H1 (cell line): ENCODE measurements around the gene CA10. TPM values are rescaled to one million over a fixed set of nuclear protein-coding genes. Genes with fewer than 3 reads are reported as not detected.

Experiments
- CTCF ChIA-PET: fragments of 300-600 bp; sonication (Branson Sonifier 250); formaldehyde crosslinking; loops from one replicate; lab custom pipeline; 2021; ENCODE audit not compliant: partially characterized antibody; lab: Charles Lee
- POLR2A ChIA-PET: fragments of 300-600 bp; sonication (Branson Sonifier 250); formaldehyde crosslinking; loops from one replicate; lab custom pipeline; 2021; ENCODE audit warnings: inconsistent platforms; ENCODE audit not compliant: partially characterized antibody; lab: Charles Lee
- DNase-seq, 2 experiments: peaks; one replicate each; pipeline versions ENCODE4 v3.0.0 to v3.0.0-alpha.2; 2010 to 2022; ENCODE audit warnings: low spot score in 2 of 2, low read depth in 1 of 2, mixed read lengths in 1 of 2
- FAIRE-seq: peaks from 2 replicates; lab custom pipeline; 2011; peaks lifted over from hg19 to GRCh38; lab: Jason Lieb, UNC
- H2AFZ ChIP-seq: 2 replicates; pipeline ENCODE4 v1.8.1; 2012; ENCODE audit warnings: low read length, inconsistent platforms
- H2AK5ac ChIP-seq: 2 replicates; pipeline ENCODE4 v1.6.1; 2013; ENCODE audit warnings: low read depth, low read length
- H2BK120ac ChIP-seq: replicated peaks from 2 replicates; pipeline ENCODE3; 2013; ENCODE audit warnings: low read depth, low read length, inconsistent platforms
- H2BK12ac ChIP-seq: 2 replicates; pipeline ENCODE4 v1.6.1; 2013; ENCODE audit warnings: low read depth, low read length
- H2BK15ac ChIP-seq: 2 replicates; pipeline ENCODE4 v1.6.1; 2013; ENCODE audit warnings: low read length
- H2BK20ac ChIP-seq: 2 replicates; pipeline ENCODE4 v1.6.1; 2013; ENCODE audit warnings: low read length
- H2BK5ac ChIP-seq: 2 replicates; pipeline ENCODE4 v1.6.1; 2013; ENCODE audit warnings: low read depth, low read length
- H3K14ac ChIP-seq: 2 replicates; pipeline ENCODE4 v1.6.1; 2013; ENCODE audit warnings: inconsistent platforms; ENCODE audit not compliant: insufficient read length
- H3K18ac ChIP-seq: 2 replicates; pipeline ENCODE4 v1.6.1; 2013; ENCODE audit warnings: low read length; ENCODE audit errors: extremely low read depth
- H3K23ac ChIP-seq: 2 replicates; pipeline ENCODE4 v1.6.1; 2013; ENCODE audit warnings: inconsistent platforms; ENCODE audit not compliant: insufficient read length
- H3K23me2 ChIP-seq: 2 replicates; pipeline ENCODE4 v1.6.1; 2013; ENCODE audit warnings: low read depth, low read length
- H3K27ac ChIP-seq: 2 replicates; pipeline ENCODE4 v1.6.1; 2011; ENCODE audit warnings: low read depth, low read length, inconsistent platforms
- H3K27me3 ChIP-seq, 4 experiments: replicated peaks in 1 of 4; 1 replicate in 1 of 4; 2 replicates in 3 of 4; pipeline versions ENCODE4 v1.6.1 to v1.8.1; 2011 to 2013; ENCODE audit warnings: low read length in 3 of 4, mild to moderate bottlenecking in 3 of 4, inconsistent platforms in 2 of 4, mixed read lengths in 2 of 4, moderate library complexity in 1 of 4; ENCODE audit not compliant: control insufficient read depth in 3 of 4, insufficient read depth in 3 of 4; ENCODE audit errors: extremely low read depth in 1 of 4
- H3K36me3 ChIP-seq, 4 experiments: 2 replicates each; pipeline versions ENCODE4 v1.6.1 to v1.8.1; 2011 to 2013; ENCODE audit warnings: mild to moderate bottlenecking in 4 of 4, low read length in 3 of 4, moderate library complexity in 2 of 4, control low read depth in 1 of 4, inconsistent platforms in 1 of 4; ENCODE audit not compliant: insufficient read depth in 4 of 4, control insufficient read depth in 2 of 4
- H3K4ac ChIP-seq: replicated peaks from 2 replicates; pipeline ENCODE3; 2013; ENCODE audit warnings: low read length, low read depth, mixed read lengths, inconsistent platforms; ENCODE audit not compliant: insufficient read length
- H3K4me1 ChIP-seq, 4 experiments: replicated peaks in 1 of 4; 1 replicate in 1 of 4; 2 replicates in 3 of 4; pipeline versions ENCODE4 v1.6.1 to v1.8.1; 2011 to 2013; ENCODE audit warnings: low read length in 3 of 4, inconsistent platforms in 2 of 4, mixed read lengths in 1 of 4; ENCODE audit not compliant: insufficient read depth in 4 of 4, control insufficient read depth in 3 of 4
- H3K4me2 ChIP-seq, 2 experiments: 2 replicates each; pipeline versions ENCODE4 v1.6.1 to v1.8.1; 2011 to 2013; ENCODE audit warnings: low read depth in 2 of 2, low read length in 2 of 2, control low read depth in 1 of 2, inconsistent platforms in 1 of 2, mild to moderate bottlenecking in 1 of 2; ENCODE audit not compliant: insufficient read depth in 1 of 2
- H3K4me3 ChIP-seq, 4 experiments: fragments of 200-600, 300-600 bp in 1 of 4; sonication (generic), shearing (Covaris generic), sonication (Bioruptor Twin) in 1 of 4; 2 replicates each; pipeline versions ENCODE4 v1.5.1 to v1.8.1; 2011 to 2016; ENCODE audit warnings: low read length in 4 of 4, low read depth in 3 of 4, control low read depth in 2 of 4, inconsistent platforms in 2 of 4, mild to moderate bottlenecking in 2 of 4, mixed read lengths in 1 of 4, moderate library complexity in 1 of 4; ENCODE audit not compliant: insufficient read depth in 2 of 4; ENCODE audit errors: extremely low read depth in 1 of 4
- H3K56ac ChIP-seq: replicated peaks from 2 replicates; pipeline ENCODE3; 2013; ENCODE audit warnings: low read depth, mild to moderate bottlenecking, mixed read lengths, low read length, inconsistent platforms; ENCODE audit not compliant: insufficient read length
- H3K79me1 ChIP-seq: 2 replicates; pipeline ENCODE4 v1.6.1; 2013; ENCODE audit warnings: low read depth, low read length, control low read depth
- H3K79me2 ChIP-seq, 2 experiments: 2 replicates each; pipeline versions ENCODE4 v1.6.1 to v1.8.1; 2012 to 2013; ENCODE audit warnings: low read length in 2 of 2, mild to moderate bottlenecking in 2 of 2, inconsistent platforms in 1 of 2; ENCODE audit not compliant: insufficient read depth in 2 of 2, control insufficient read depth in 1 of 2
- H3K9ac ChIP-seq, 4 experiments: replicated peaks in 1 of 4; 1 replicate in 1 of 4; 2 replicates in 3 of 4; pipeline versions ENCODE4 v1.6.1 to v1.8.1; 2011 to 2013; ENCODE audit warnings: low read depth in 3 of 4, low read length in 3 of 4, control low read depth in 2 of 4, mild to moderate bottlenecking in 2 of 4, moderate library complexity in 2 of 4, inconsistent platforms in 1 of 4; ENCODE audit errors: extremely low read depth in 1 of 4
- H3K9me3 ChIP-seq, 2 experiments: 2 replicates each; pipeline versions ENCODE4 v1.6.1 to v1.8.1; 2012 to 2013; ENCODE audit warnings: mild to moderate bottlenecking in 2 of 2, moderate library complexity in 2 of 2, control low read depth in 1 of 2, inconsistent platforms in 1 of 2, low read depth in 1 of 2, low read length in 1 of 2, mixed read lengths in 1 of 2; ENCODE audit not compliant: insufficient read depth in 2 of 2
- H4K20me1 ChIP-seq, 2 experiments: replicated peaks in 1 of 2; 2 replicates each; pipeline versions ENCODE3 to v1.8.1; 2011 to 2013; ENCODE audit warnings: inconsistent platforms in 2 of 2, low read length in 2 of 2, mild to moderate bottlenecking in 1 of 2; ENCODE audit not compliant: insufficient read depth in 2 of 2, control insufficient read depth in 1 of 2
- H4K5ac ChIP-seq: 2 replicates; pipeline ENCODE4 v1.6.1; 2013; ENCODE audit warnings: low read length, low read depth, mixed read lengths, inconsistent platforms; ENCODE audit not compliant: insufficient read length
- H4K8ac ChIP-seq: 2 replicates; pipeline ENCODE4 v1.8.0; 2013; ENCODE audit warnings: mild to moderate bottlenecking, moderate library complexity, low read length, inconsistent platforms; ENCODE audit not compliant: insufficient read depth; ENCODE audit errors: extremely low read depth
- H4K91ac ChIP-seq: replicated peaks from 2 replicates; pipeline ENCODE3; 2013; ENCODE audit warnings: low read length, mixed read lengths, inconsistent platforms; ENCODE audit not compliant: insufficient read length
- BACH1 ChIP-seq: IDR thresholded peaks from 2 replicates; pipeline ENCODE4 v1.6.1; 2012; ENCODE audit warnings: low read length, improper control_type of control experiment
- CHD1 ChIP-seq: IDR thresholded peaks from 2 replicates; pipeline ENCODE4 v1.6.1; 2012; ENCODE audit warnings: low read depth, low read length, improper control_type of control experiment
- CTCF ChIP-seq, 3 experiments: IDR thresholded peaks; 1 replicate in 2 of 3; 2 replicates in 1 of 3; pipeline versions ENCODE4 v1.5.1 to v1.6.1; 2011; ENCODE audit warnings: low read length in 3 of 3, mild to moderate bottlenecking in 3 of 3, inconsistent platforms in 2 of 3, low read depth in 1 of 3, moderate library complexity in 1 of 3; ENCODE audit not compliant: insufficient read depth in 1 of 3; ENCODE audit errors: control extremely low read depth in 1 of 3
- E2F6 ChIP-seq: IDR thresholded peaks from 2 replicates; pipeline ENCODE4 v1.6.1; 2012; ENCODE audit warnings: inconsistent platforms
- HDAC6 ChIP-seq: IDR thresholded peaks from one replicate; pipeline ENCODE4 v1.7.1; 2012; ENCODE audit warnings: low read depth, mild to moderate bottlenecking, inconsistent platforms, low read length, moderate library complexity
- JUND ChIP-seq: IDR thresholded peaks from 2 replicates; pipeline ENCODE4 v1.6.1; 2011; ENCODE audit warnings: mild to moderate bottlenecking, improper control_type of control experiment, low read length
- RAD21 ChIP-seq, 2 experiments: IDR thresholded peaks in 1 of 2; conservative IDR thresholded peaks in 1 of 2; 2 replicates each; pipeline ENCODE4 v1.6.1; 2011; ENCODE audit warnings: low read depth in 2 of 2, low read length in 2 of 2, improper control_type of control experiment in 1 of 2, inconsistent platforms in 1 of 2, mild to moderate bottlenecking in 1 of 2, moderate library complexity in 1 of 2
- SIRT6 ChIP-seq: IDR thresholded peaks from one replicate; pipeline ENCODE4 v1.7.1; 2012; ENCODE audit warnings: low read length, inconsistent platforms
- TCF12 ChIP-seq: IDR thresholded peaks from 2 replicates; pipeline ENCODE4 v1.6.1; 2011; ENCODE audit warnings: low read depth, mild to moderate bottlenecking, low read length
- WGBS, 2 experiments: shearing (Covaris generic) in 1 of 2; methylation state at CpG; one replicate each; pipeline versions ENCODE4 v1.1.6 to v1.1.7; 2013 to 2015; ENCODE audit warnings: low lambda C conversion rate in 2 of 2, mixed read lengths in 2 of 2, inconsistent platforms in 1 of 2, low coverage in 1 of 2, missing lambda C conversion rate in 1 of 2; ENCODE audit not compliant: insufficient replicate concordance in 2 of 2, insufficient coverage in 1 of 2, insufficient read length in 1 of 2; ENCODE audit errors: extremely low coverage in 1 of 2, missing lambda C conversion rate in 1 of 2; 5-methylcytosine and 5-hydroxymethylcytosine counted together
- polyA plus RNA-seq, 7 experiments: library from polyadenylated mRNA; depleted of rRNA in 3 of 7; stranded (reverse) in 5 of 7; unstranded in 2 of 7; fragments of >200 nt in 5 of 7; fragments of 200-250 nt in 2 of 7; gene quantifications; 1 replicate in 5 of 7; 2 replicates in 1 of 7; 4 replicates in 1 of 7; pipeline versions ENCODE4 v1.2.1 to v1.2.3, GENCODE V29; 2011 to 2013; ENCODE audit warnings: missing spikeins in 2 of 7, mixed read lengths in 2 of 7
- total RNA-seq: library from RNA; stranded (reverse); fragmentation: NEBNext Ultra II Directional; extraction: Animal tissue kit (Norgen Biotek cat#: 25700); gene quantifications from 2 replicates; pipeline ENCODE4 v1.2.1, GENCODE V29; 2021

The CA10 gene
- total and polyA plus RNA-seq, 2 of the 8 experiments (the other 6 are each of a cell fraction or from before 2014, with no cell fraction given) = 0.60 to 0.63 TPM

GRCh38 chr17:51674579-51675255, 483.8 kb downstream of the CA10 start:
- Histone ChIP-seq H2BK20ac (no peak overlapping the region), H4K5ac (no peak overlapping the region), H2AK5ac (no peak overlapping the region), H3K23me2 (no peaks in the 10 kb centered on the region), H3K4ac (no peak overlapping the region), H3K4me1 (no peaks in the 10 kb centered on the region), H2BK5ac (no peak overlapping the region), H3K14ac (no peak overlapping the region), H4K20me1 (no peaks in the 10 kb centered on the region), H3K79me2 (no peaks in the 10 kb centered on the region), H2BK120ac (no peak overlapping the region), H3K4me3 (no peak overlapping the region), H3K56ac (no peak overlapping the region), H3K23ac (no peak overlapping the region), H3K9ac (no peak overlapping the region), H3K9me3 (0 out of 4 replicates have a peak, but pooled peaks cover 0 to 4% of the 10 kb centered on the region in 2 experiments), H2BK15ac (no peak overlapping the region), H3K27ac (no peak overlapping the region), H3K4me2 (no peak overlapping the region), H4K91ac (no peak overlapping the region), H3K18ac (no peak overlapping the region), H3K27me3 (no peaks in the 10 kb centered on the region), H3K36me3 (no peaks in the 10 kb centered on the region), H2AFZ (no peak overlapping the region), H2BK12ac (no peak overlapping the region), H3K79me1 (no peaks in the 10 kb centered on the region), H4K8ac (no peak overlapping the region)
- ChIA-PET POLR2A (no interaction called here), CTCF (no interaction called here)
- WGBS, 2 experiments = 90% methylated on average over 12 of the region's 12 CpGs; no CpG with 5 or more reads in 1 of the 2 experiments
- FAIRE-seq = no peak
- no peak for TF ChIP-seq RAD21 (IDR thresholded peaks at IDR 0.05 in 1 of 2, conservative IDR thresholded peaks at IDR 0.05 in 1 of 2; ENCODE audit: low read depth in 2 of 2, low read length in 2 of 2)
- no peak for TF ChIP-seq E2F6
- TF ChIP-seq CTCF (IDR thresholded peaks at IDR 0.05; ENCODE audit: control extremely low read depth in 1 of 3, insufficient read depth in 1 of 3, low read depth in 1 of 3, low read length in 3 of 3) = no peak
- no peak for TF ChIP-seq CHD1
- no peak for TF ChIP-seq HDAC6
- no peak for TF ChIP-seq JUND
- no peak for TF ChIP-seq SIRT6
- no peak for TF ChIP-seq BACH1
- no peak for TF ChIP-seq TCF12
- no peak for DNase-seq
